Epithelial cell of proximal tubule (primary cell): Measurements from ENCODE around the gene RNF123. TPM values are rescaled to one million over a fixed set of nuclear protein-coding genes. Genes with fewer than 3 reads are reported as not detected.

Experiments
- DNase-seq: peaks from one replicate; pipeline ENCODE4 v3.0.0-alpha.2; 2011; ENCODE audit warnings: low read depth
- H3K4me3 ChIP-seq: 2 replicates; pipeline ENCODE4 v1.5.1; 2011; ENCODE audit warnings: low read depth, mild to moderate bottlenecking, low read length
- total RNA-seq: library from RNA; depleted of rRNA; stranded (reverse); fragments of >200 nt; gene quantifications from 2 replicates; pipeline ENCODE4 v1.2.3, GENCODE V29; 2015
- TF ChIP-seq, protein P1 (sequence below): conservative IDR thresholded peaks from 2 replicates; pipeline ENCODE4 v1.5.1; 2012; ENCODE audit warnings: low read depth, mild to moderate bottlenecking, low read length

RNF123 gene
- total RNA-seq, 1 donor from 2014 or later = 18.0 TPM

DNA sequence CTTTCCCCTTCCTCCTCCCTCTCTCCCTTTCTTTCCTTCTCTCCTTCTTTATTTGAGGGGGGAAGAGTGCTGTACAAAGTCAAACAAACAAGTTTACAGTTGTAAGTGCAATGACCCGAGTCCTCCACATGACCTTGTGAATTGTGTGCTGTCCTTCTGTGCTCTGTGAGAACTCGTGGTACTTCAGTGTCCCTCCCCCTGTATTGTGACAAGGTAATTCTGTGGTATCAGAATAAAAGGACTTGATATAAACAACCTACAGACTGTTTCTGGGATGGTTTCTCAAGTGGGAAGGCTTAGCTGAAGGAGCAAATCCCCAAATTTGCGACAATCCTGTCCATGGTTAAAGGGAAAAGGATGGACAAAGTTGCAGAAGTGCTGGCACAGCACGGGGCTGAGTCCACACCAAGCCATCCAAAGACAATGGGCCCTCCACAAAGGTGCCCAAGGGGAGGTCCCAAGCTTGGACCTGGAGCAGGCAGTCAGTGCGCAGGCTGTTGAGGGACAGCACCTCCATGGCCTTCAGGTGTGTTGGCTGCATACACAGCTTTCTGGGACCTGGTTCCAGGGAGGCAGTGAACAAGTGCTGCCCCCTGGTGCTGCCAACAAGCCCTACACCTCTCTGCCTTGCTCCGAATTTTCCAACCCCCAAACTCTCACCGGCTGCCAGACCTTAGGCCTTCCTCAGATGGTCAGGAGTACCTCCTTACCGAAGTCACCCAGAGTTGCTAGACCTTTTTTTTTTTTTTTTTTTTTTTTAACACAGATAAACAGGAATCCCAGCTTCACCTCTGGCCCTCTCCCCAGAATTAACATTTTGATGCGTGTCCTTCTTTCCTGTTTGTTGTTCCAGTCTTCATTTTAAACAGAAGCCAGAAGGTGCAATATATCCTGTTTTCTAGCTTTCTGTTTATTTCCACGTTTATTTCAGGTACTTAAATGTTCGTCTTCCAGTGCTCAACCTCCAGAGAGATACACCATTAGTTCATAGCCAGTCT is 17.8 kb upstream of the RNF123 start:
- no peak for DNase-seq
- no peak overlapping the region for H3K4me3 ChIP-seq
- TF ChIP-seq, protein P1, sequence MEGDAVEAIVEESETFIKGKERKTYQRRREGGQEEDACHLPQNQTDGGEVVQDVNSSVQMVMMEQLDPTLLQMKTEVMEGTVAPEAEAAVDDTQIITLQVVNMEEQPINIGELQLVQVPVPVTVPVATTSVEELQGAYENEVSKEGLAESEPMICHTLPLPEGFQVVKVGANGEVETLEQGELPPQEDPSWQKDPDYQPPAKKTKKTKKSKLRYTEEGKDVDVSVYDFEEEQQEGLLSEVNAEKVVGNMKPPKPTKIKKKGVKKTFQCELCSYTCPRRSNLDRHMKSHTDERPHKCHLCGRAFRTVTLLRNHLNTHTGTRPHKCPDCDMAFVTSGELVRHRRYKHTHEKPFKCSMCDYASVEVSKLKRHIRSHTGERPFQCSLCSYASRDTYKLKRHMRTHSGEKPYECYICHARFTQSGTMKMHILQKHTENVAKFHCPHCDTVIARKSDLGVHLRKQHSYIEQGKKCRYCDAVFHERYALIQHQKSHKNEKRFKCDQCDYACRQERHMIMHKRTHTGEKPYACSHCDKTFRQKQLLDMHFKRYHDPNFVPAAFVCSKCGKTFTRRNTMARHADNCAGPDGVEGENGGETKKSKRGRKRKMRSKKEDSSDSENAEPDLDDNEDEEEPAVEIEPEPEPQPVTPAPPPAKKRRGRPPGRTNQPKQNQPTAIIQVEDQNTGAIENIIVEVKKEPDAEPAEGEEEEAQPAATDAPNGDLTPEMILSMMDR = peak; percentile 91

GRCh38 chr3:49673121-49673714 is 16.1 kb upstream of the RNF123 start:
- TF ChIP-seq, protein P1 = no peak
- DNase-seq = no peak
- peak overlapping the region; percentile 91 for H3K4me3 ChIP-seq

- TF ChIP-seq, protein P1 = no peak
- peak within 1 kb of the TSS; percentile 91 for H3K4me3 ChIP-seq
Observed at GRCh38 chr3:49673715-49674496, 15.5 kb upstream of the RNF123 start, which contains the start of gene APEH. Gene APEH (plus strand): TSS chr3:49674351. CDS start chr3:49674402, 51 bp downstream.

DNA sequence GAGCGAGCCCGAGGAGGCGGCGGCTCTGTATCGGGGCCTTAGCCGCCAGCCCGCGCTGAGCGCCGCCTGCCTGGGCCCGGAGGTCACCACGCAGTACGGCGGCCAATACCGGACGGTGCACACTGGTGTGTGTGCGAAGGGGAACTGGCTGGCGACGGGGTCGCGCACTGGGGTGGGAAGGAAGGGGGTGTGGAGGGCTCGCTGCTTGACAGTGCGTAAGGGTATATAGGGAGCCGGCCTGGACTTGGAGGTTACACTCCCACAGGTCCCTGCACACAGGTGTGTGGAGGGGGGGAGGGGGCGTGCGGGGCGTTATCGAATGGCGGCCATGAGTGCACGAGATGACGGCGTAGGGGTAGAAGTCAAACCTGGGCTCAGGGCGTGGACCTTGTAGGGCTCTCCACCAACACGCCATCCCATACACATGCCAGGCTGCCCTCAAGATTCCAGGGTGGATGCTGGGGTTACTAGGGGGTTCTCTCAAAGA is 14.8 kb upstream of the RNF123 start:
- DNase-seq = no peak
- TF ChIP-seq, protein P1 = no peak
- peak overlapping the region; percentile 91 for H3K4me3 ChIP-seq

More at GRCh38 chr3:49673715-49674496, 15.5 kb upstream of the RNF123 start, which contains the start of gene APEH:
- peak; percentile 76 for DNase-seq

DNA sequence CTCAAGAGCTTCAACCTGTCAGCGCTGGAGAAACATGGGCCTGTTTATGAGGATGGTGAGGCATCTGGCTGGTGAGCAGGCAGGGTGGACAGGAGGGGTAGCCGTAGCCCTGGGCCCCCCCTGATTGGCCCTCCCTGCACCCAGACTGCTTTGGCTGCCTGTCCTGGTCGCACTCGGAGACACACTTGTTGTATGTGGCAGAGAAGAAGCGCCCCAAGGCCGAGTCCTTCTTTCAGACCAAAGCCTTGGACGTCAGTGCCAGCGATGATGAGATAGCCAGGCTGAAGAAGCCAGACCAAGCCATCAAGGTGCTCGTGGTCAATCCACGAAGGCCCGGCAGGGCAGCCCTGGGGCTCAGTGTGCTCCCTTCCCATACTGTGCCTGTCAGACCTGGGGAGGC is 13.4 kb upstream of the RNF123 start:
- H3K4me3 ChIP-seq = no peak overlapping the region
- TF ChIP-seq, protein P1 = no peak
- DNase-seq = no peak

- no peak overlapping the region for H3K4me3 ChIP-seq
- TF ChIP-seq, protein P1 = no peak
- DNase-seq = no peak
Observed at GRCh38 chr3:49680493-49681231, 8.7 kb upstream of the RNF123 start.
